Measurements from ENCODE around the gene SMYD3.

SMYD3 gene

GRCh38 chr1:245788886-245789285, 718.2 kb downstream of the SMYD3 start:
- Histone ChIP-seq H3K4me2 (ENCODE audit: low read depth, low read length, poor library complexity, severe bottlenecking) (no peak overlapping the region), H3F3A (ENCODE audit: insufficient read depth) (no peaks in the 10 kb centered on the region), H3K9me3 (ENCODE audit: insufficient read depth, low read length) (no peaks in the 10 kb centered on the region), H3K27me3 (ENCODE audit: low read length) (no peaks in the 10 kb centered on the region), H2AFZ (ENCODE audit: low read depth, low read length, severe bottlenecking) (no peak overlapping the region), H3K36me3 (ENCODE audit: low read length) (no peaks in the 10 kb centered on the region), H3K79me2 (ENCODE audit: insufficient read depth, low read length) (no peaks in the 10 kb centered on the region), H3K9me2 (replicated peaks; ENCODE audit: insufficient read depth, low read length) (no peaks in the 10 kb centered on the region), H3K27ac (ENCODE audit: low read depth, low read length) (no peak overlapping the region), H3K4me3 (ENCODE audit: insufficient read depth, low read length, poor library complexity, severe bottlenecking) (no peak overlapping the region), H3K9ac (ENCODE audit: low read length) (no peak overlapping the region), H4K20me1 (ENCODE audit: low read depth, low read length) (no peaks in the 10 kb centered on the region)
- no peak for TF ChIP-seq CTCF (IDR thresholded peaks at IDR 0.05; ENCODE audit: insufficient read depth, low read length, poor library complexity, severe bottlenecking)
- TF ChIP-seq EZH2phosphoT487 (conservative IDR thresholded peaks at IDR 0.05; ENCODE audit: low read length): no peak

- no peaks in the 10 kb centered on the region for H3F3A ChIP-seq (ENCODE audit: insufficient read depth)
- H3K79me2 ChIP-seq (ENCODE audit: insufficient read depth, low read length): no peaks in the 10 kb centered on the region
- H3K27me3 ChIP-seq (ENCODE audit: low read length): no peaks in the 10 kb centered on the region
- no peak overlapping the region for H3K27ac ChIP-seq (ENCODE audit: low read depth, low read length)
- no peaks in the 10 kb centered on the region for H3K9me3 ChIP-seq (ENCODE audit: insufficient read depth, low read length)
- H4K20me1 ChIP-seq (ENCODE audit: low read depth, low read length): no peaks in the 10 kb centered on the region
- H3K9me2 ChIP-seq (replicated peaks; ENCODE audit: insufficient read depth, low read length): no peaks in the 10 kb centered on the region
- no peak for TF ChIP-seq EZH2phosphoT487 (conservative IDR thresholded peaks at IDR 0.05; ENCODE audit: low read length)
- no peak for TF ChIP-seq CTCF (IDR thresholded peaks at IDR 0.05; ENCODE audit: insufficient read depth, low read length, poor library complexity, severe bottlenecking)
- H2AFZ ChIP-seq (ENCODE audit: low read depth, low read length, severe bottlenecking): no peak overlapping the region
- H3K4me3 ChIP-seq (ENCODE audit: insufficient read depth, low read length, poor library complexity, severe bottlenecking): no peak overlapping the region
- H3K9ac ChIP-seq (ENCODE audit: low read length): no peak overlapping the region
- no peaks in the 10 kb centered on the region for H3K36me3 ChIP-seq (ENCODE audit: low read length)
- no peak overlapping the region for H3K4me2 ChIP-seq (ENCODE audit: low read depth, low read length, poor library complexity, severe bottlenecking)
Observed at GRCh38 chr1:245788269-245788668, 718.8 kb downstream of the SMYD3 start.

- Histone ChIP-seq H3K9ac (ENCODE audit: low read length) (no peak overlapping the region), H3K79me2 (ENCODE audit: insufficient read depth, low read length) (no peaks in the 10 kb centered on the region), H3K4me2 (ENCODE audit: low read depth, low read length, poor library complexity, severe bottlenecking) (no peak overlapping the region), H3K9me3 (ENCODE audit: insufficient read depth, low read length) (no peaks in the 10 kb centered on the region), H3K27me3 (ENCODE audit: low read length) (no peaks in the 10 kb centered on the region), H2AFZ (ENCODE audit: low read depth, low read length, severe bottlenecking) (no peak overlapping the region), H3K4me3 (ENCODE audit: insufficient read depth, low read length, poor library complexity, severe bottlenecking) (no peak overlapping the region), H3K27ac (ENCODE audit: low read depth, low read length) (no peak overlapping the region), H3K9me2 (replicated peaks; ENCODE audit: insufficient read depth, low read length) (no peaks in the 10 kb centered on the region), H3K36me3 (ENCODE audit: low read length) (no peaks in the 10 kb centered on the region), H4K20me1 (ENCODE audit: low read depth, low read length) (no peaks in the 10 kb centered on the region), H3F3A (ENCODE audit: insufficient read depth) (no peaks in the 10 kb centered on the region)
- TF ChIP-seq EZH2phosphoT487 (conservative IDR thresholded peaks at IDR 0.05; ENCODE audit: low read length) (no peak), CTCF (IDR thresholded peaks at IDR 0.05; ENCODE audit: insufficient read depth, low read length, poor library complexity, severe bottlenecking) (no peak)
Observed at GRCh38 chr1:245786948-245787347, 720.1 kb downstream of the SMYD3 start.
